ENCODE data around the gene PEX5. TPM values are rescaled to one million over a fixed set of nuclear protein-coding genes. Genes with fewer than 3 reads are reported as not detected.

Gene PEX5
- total RNA-seq, 1 donor from 2014 or later: 20.2 TPM

DNA sequence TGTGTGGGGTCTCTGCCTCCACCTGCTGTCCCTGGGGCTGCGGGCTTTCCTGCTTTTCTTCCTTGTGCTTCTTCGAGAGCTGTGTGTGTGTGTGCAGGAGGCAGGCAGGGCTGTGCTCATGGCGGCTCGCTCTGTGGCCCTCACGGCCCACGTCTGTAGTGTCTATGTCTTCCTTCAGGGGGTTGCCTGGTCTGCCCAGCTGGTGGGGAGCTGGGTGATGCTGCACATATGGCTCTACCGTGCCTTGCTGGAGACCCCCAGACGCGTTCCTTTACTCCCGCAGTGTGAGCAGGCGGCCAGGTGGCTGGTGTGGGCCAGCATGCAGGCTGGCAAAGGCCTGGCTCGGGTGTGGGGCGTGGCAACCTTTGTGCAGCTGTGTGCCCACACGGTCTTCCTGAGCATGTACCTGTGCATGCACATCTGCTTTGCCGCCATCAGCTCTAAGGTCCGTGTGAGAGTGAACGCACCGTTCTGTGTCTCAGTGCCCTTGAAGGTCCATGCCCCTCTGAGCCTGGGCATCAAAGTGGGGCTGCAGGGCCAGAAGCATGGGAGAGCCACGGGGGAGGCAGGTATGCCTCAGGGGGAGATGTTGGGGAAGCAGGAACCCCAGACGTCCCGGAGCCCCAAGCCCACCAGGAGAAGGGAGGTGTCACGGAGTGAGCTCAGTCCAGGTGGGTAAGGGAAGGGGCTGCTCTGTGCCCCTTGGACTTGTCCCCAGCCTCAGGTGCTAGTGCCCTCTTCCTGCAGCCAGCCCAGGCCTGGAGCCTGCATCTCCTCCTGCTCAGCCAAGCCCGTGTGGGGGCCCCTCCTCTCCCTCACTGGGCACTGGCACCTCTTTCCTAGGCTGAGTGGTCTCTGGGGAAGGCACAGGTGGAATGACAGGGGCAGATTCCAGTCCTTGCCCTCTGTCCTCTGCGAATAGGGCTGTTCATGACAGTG, 33.0 kb upstream of the PEX5 start:
- Histone ChIP-seq H3K9ac (no peak overlapping the region), H3K9me3 (ENCODE audit: low read depth) (no peaks in the 10 kb centered on the region), H3K79me2 (ENCODE audit: low read depth) (no peaks in the 10 kb centered on the region), H3K4me1 (no peaks in the 10 kb centered on the region), H3K36me3 (no peaks in the 10 kb centered on the region), H4K20me1 (ENCODE audit: low read depth) (no peaks in the 10 kb centered on the region), H3K27me3 (no peaks in the 10 kb centered on the region), H3F3A (ENCODE audit: low read depth) (no peaks in the 10 kb centered on the region), H2AFZ (replicated peaks) (no peak overlapping the region), H3K4me3 (no peak overlapping the region), H3K27ac (no peak overlapping the region), H3K4me2 (no peak overlapping the region)
- DNase-seq (ENCODE audit: low spot score): no peak
- peaks cover 1% of the 10 kb centered on the region for H3K9me3 Mint-ChIP-seq
- peaks cover 7% of the 10 kb centered on the region for H3K27me3 Mint-ChIP-seq (ENCODE audit: insufficient read depth, low read depth)
- no peak overlapping the region for H3K27ac Mint-ChIP-seq
- no peaks in the 10 kb centered on the region for H3K4me1 Mint-ChIP-seq
- H3K36me3 Mint-ChIP-seq: peaks cover 7% of the 10 kb centered on the region
- no peak overlapping the region for H3K4me3 Mint-ChIP-seq
- TF ChIP-seq EZH2 (IDR thresholded peaks at IDR 0.05) (no peak), EZH2phosphoT487 (IDR thresholded peaks at IDR 0.05) (no peak)
- TF ChIP-seq, protein P1, sequence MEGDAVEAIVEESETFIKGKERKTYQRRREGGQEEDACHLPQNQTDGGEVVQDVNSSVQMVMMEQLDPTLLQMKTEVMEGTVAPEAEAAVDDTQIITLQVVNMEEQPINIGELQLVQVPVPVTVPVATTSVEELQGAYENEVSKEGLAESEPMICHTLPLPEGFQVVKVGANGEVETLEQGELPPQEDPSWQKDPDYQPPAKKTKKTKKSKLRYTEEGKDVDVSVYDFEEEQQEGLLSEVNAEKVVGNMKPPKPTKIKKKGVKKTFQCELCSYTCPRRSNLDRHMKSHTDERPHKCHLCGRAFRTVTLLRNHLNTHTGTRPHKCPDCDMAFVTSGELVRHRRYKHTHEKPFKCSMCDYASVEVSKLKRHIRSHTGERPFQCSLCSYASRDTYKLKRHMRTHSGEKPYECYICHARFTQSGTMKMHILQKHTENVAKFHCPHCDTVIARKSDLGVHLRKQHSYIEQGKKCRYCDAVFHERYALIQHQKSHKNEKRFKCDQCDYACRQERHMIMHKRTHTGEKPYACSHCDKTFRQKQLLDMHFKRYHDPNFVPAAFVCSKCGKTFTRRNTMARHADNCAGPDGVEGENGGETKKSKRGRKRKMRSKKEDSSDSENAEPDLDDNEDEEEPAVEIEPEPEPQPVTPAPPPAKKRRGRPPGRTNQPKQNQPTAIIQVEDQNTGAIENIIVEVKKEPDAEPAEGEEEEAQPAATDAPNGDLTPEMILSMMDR (IDR thresholded peaks at IDR 0.05): no peak

DNA sequence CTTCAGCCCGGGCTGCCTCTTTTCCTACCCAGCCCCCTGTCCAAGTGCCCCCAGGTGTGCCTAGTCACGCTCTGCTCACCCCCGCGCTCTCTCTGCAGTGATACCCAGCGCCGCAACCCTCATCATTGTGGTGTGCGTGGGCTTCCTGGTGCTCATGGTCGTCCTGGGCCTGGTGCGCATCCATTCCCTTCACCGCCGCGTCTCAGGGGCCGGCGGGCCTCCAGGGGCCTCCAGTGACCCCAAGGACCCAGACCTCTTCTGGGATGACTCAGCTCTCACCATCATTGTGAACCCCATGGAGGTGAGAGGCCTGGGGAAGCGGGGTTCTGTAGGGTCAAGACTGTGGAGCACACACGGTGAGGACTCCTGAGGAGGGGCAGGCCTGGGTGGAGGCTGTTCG, 32.1 kb upstream of the PEX5 start:
- Histone ChIP-seq H3K27me3 (peaks cover 4% of the 10 kb centered on the region), H4K20me1 (ENCODE audit: low read depth) (no peaks in the 10 kb centered on the region), H3K4me1 (no peaks in the 10 kb centered on the region), H2AFZ (replicated peaks) (no peak overlapping the region), H3K9ac (no peak overlapping the region), H3K36me3 (no peaks in the 10 kb centered on the region), H3K4me2 (no peak overlapping the region), H3F3A (ENCODE audit: low read depth) (no peaks in the 10 kb centered on the region), H3K9me3 (ENCODE audit: low read depth) (no peaks in the 10 kb centered on the region), H3K4me3 (no peak overlapping the region), H3K79me2 (ENCODE audit: low read depth) (no peaks in the 10 kb centered on the region), H3K27ac (no peak overlapping the region)
- Mint-ChIP-seq H3K27me3 (ENCODE audit: insufficient read depth, low read depth) (peaks cover 7% of the 10 kb centered on the region), H3K4me1 (no peaks in the 10 kb centered on the region), H3K9me3 (peaks cover 6% of the 10 kb centered on the region), H3K4me3 (no peak overlapping the region), H3K36me3 (peaks cover 7% of the 10 kb centered on the region), H3K27ac (no peak overlapping the region)
- TF ChIP-seq EZH2 (IDR thresholded peaks at IDR 0.05) (no peak), EZH2phosphoT487 (IDR thresholded peaks at IDR 0.05) (no peak)
- TF ChIP-seq, protein P1 (IDR thresholded peaks at IDR 0.05): no peak
- no peak for DNase-seq (ENCODE audit: low spot score)

DNA sequence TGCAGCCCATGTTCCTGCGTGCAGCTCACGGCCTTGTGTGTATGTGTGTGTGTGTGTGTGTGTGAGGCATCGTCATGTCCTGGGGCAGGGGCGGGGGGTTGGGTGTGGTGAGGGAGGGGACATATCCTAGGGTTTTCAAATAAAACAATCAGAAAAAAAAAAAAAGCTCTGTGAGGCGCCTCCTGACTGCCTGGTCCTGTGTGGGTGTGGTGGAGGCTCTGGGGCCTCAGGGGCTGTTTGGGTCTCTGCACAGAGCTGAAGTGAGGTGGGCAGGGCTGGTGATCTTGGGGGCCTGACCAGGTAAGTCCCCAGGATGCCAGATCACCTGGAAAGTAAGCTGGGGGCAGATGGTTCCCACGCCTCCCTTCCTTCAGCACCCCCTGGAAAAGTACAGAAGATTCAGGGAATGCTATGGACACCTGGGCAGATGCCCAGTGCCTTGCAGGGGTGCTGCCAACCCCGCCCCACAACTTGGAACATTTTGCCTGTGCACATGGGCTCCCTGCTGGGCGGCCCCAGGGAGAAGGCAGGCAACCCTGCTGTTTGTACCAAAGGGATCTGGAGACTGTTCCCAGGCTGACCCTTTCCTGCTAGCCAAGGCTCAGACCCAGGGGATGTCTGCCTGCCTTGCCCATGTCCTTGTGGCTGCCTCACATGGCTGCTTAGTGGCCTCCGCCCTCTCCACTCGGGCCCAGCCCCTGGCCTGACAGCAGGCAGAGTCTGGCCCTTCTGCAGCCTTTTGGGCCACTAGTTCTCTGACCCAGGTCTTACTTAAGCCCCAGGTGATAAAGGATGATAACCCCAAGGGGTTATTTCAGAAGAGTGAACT, 30.5 kb upstream of the PEX5 start:
- Histone ChIP-seq H2AFZ (replicated peaks) (no peak overlapping the region), H3K9me3 (ENCODE audit: low read depth) (no peaks in the 10 kb centered on the region), H3K79me2 (ENCODE audit: low read depth) (no peaks in the 10 kb centered on the region), H4K20me1 (ENCODE audit: low read depth) (no peaks in the 10 kb centered on the region), H3K27me3 (peaks cover 17% of the 10 kb centered on the region), H3F3A (ENCODE audit: low read depth) (no peaks in the 10 kb centered on the region), H3K4me2 (no peak overlapping the region), H3K9ac (no peak overlapping the region), H3K4me1 (no peaks in the 10 kb centered on the region), H3K4me3 (no peak overlapping the region), H3K27ac (no peak overlapping the region), H3K36me3 (no peaks in the 10 kb centered on the region)
- Mint-ChIP-seq H3K4me1 (no peaks in the 10 kb centered on the region), H3K36me3 (peaks cover 7% of the 10 kb centered on the region), H3K9me3 (peaks cover 6% of the 10 kb centered on the region), H3K4me3 (no peak overlapping the region), H3K27me3 (ENCODE audit: insufficient read depth, low read depth) (peaks cover 11% of the 10 kb centered on the region), H3K27ac (no peak overlapping the region)
- no peak for DNase-seq (ENCODE audit: low spot score)
- TF ChIP-seq, protein P1 (IDR thresholded peaks at IDR 0.05): no peak
- no peak for TF ChIP-seq EZH2 (IDR thresholded peaks at IDR 0.05)
- TF ChIP-seq EZH2phosphoT487 (IDR thresholded peaks at IDR 0.05): no peak

All from neural progenitor cell (in vitro differentiated cells).